Sigmoid colon (tissue), 7 donors: ENCODE data around the gene LSG1. TPM values are rescaled to one million over a fixed set of nuclear protein-coding genes. Genes with fewer than 3 reads are reported as not detected.

ENCODE experiments used
- DNase-seq: peaks from one replicate; pipeline ENCODE4 v3.0.0-alpha.2; 2019
- H3K27ac ChIP-seq, 4 donors: fragments of 200-600 bp; sonication (generic); one replicate each; pipeline ENCODE4 v1.5.1; 2016 to 2019; ENCODE audit warnings: mild to moderate bottlenecking in 1 of 4
- H3K27me3 ChIP-seq, 3 donors: fragments of 200-600 bp; sonication (generic); one replicate each; pipeline ENCODE4 v1.5.1; 2019; ENCODE audit warnings: mild to moderate bottlenecking in 1 of 3
- H3K36me3 ChIP-seq, 4 donors: fragments of 200-600 bp; sonication (generic); one replicate each; pipeline ENCODE4 v1.5.1; 2016 to 2019
- H3K4me1 ChIP-seq, 4 donors: fragments of 200-600 bp; sonication (generic); one replicate each; pipeline ENCODE4 v1.5.1; 2017 to 2019
- H3K4me3 ChIP-seq, 4 donors: fragments of 200-600 bp; sonication (generic); one replicate each; pipeline ENCODE4 v1.5.1; 2017 to 2019; ENCODE audit warnings: mild to moderate bottlenecking in 2 of 4, moderate library complexity in 1 of 4
- H3K9me3 ChIP-seq, 4 donors: fragments of 200-600 bp in 3 of 4; sonication (generic) in 3 of 4; one replicate each; pipeline versions ENCODE4 v1.5.1 to v1.6.1; 2013 to 2019
- CTCF ChIP-seq, 4 experiments: fragments of 450-650 bp in 3 of 4; fragments of 200-600 bp in 1 of 4; IDR thresholded peaks; one replicate each; pipeline ENCODE4 v1.5.1; 2016 to 2019; ENCODE audit warnings: antibody characterized with exemption in 4 of 4, mild to moderate bottlenecking in 3 of 4, moderate library complexity in 2 of 4
- EP300 ChIP-seq, 4 donors: sonication (generic); formaldehyde crosslinking; IDR thresholded peaks; one replicate each; pipeline ENCODE4 v1.6.1; 2017; ENCODE audit warnings: antibody characterized with exemption in 4 of 4
- POLR2A ChIP-seq, 2 donors: fragments of 450-650 bp; IDR thresholded peaks; one replicate each; pipeline ENCODE4 v1.6.1; 2016; ENCODE audit warnings: antibody characterized with exemption in 2 of 2, mild to moderate bottlenecking in 2 of 2, moderate library complexity in 2 of 2
- POLR2AphosphoS5 ChIP-seq, 4 donors: sonication (generic); formaldehyde crosslinking; IDR thresholded peaks; one replicate each; pipeline ENCODE4 v1.6.1; 2017; ENCODE audit warnings: antibody characterized with exemption in 4 of 4
- WGBS, 2 donors: extraction: QIAGEN DNeasy Blood & Tissue Kit; methylation state at CpG; one replicate each; pipeline ENCODE4 v1.1.7; 2013; 5-methylcytosine and 5-hydroxymethylcytosine counted together
- intact Hi-C: fragments of 100-400 bp; cut with DNase I; formaldehyde crosslinking; loops from one replicate; pipeline ENCODE4 v1.15.1; 2023
- polyA plus RNA-seq, 3 donors: library from polyadenylated mRNA; stranded (reverse); fragments of 200-250 nt; gene quantifications; one replicate each; pipeline ENCODE4 v1.2.3, GENCODE V29; 2013
- total RNA-seq, 4 donors: library from RNA; depleted of rRNA; stranded (reverse); fragments of >200 nt; gene quantifications; one replicate each; pipeline ENCODE4 v1.1.0, GENCODE V29; 2016
- donor health status: healthy with polysubstance abuse.
- donor health status: Bipolar disorder and iron deficiency.
- donor health status: healthy.

Gene LSG1
- total and polyA plus RNA-seq, 7 donors, result 6.0 to 32.4 (median 21.0) TPM

GRCh38 chr3:194615226-194615625, 56.8 kb downstream of the LSG1 start:
- Histone ChIP-seq H3K9me3 (no peaks in the 10 kb centered on the region), H3K36me3 (no peaks in the 10 kb centered on the region), H3K27me3 (no peaks in the 10 kb centered on the region), H3K4me1 (no peaks in the 10 kb centered on the region), H3K27ac (no peak overlapping the region), H3K4me3 (no peak overlapping the region)
- DNase-seq, result no peak
- intact Hi-C loops, result no loop called here
- WGBS, 2 donors, result 90 to 93% methylated on average over 11 of the region's 11 CpGs
- no peak for TF ChIP-seq CTCF (IDR thresholded peaks at IDR 0.05)
- no peak for TF ChIP-seq POLR2A (IDR thresholded peaks at IDR 0.05)
- TF ChIP-seq EP300 (IDR thresholded peaks at IDR 0.05), result no peak
- TF ChIP-seq POLR2AphosphoS5 (IDR thresholded peaks at IDR 0.05), result no peak

DNA sequence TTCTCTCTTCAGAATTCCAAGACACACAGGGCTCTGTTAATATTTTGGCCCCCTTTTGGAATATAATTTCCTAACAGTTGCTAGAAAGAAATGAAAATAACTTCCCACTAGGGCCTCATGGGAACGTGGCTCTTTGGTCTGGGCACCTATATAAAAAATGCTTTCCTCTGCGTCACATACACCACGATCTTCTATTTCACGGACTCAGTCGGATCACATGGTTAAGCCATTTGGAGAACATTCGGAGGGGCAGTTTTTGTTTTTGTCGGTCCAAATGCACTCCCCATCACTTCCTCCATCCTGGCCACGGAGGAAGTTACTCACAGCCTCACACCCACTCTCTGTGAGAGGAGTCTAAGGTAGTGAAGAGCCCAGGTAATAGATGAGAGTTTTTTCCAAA, 59.8 kb downstream of the LSG1 start:
- Histone ChIP-seq H3K36me3 (no peaks in the 10 kb centered on the region), H3K27ac (no peak overlapping the region), H3K9me3 (no peaks in the 10 kb centered on the region), H3K27me3 (no peaks in the 10 kb centered on the region), H3K4me1 (no peaks in the 10 kb centered on the region), H3K4me3 (no peak overlapping the region)
- WGBS, 2 donors, result 67 to 78% methylated on average over 8 of the region's 8 CpGs
- intact Hi-C loops, result no loop called here
- DNase-seq, result no peak
- TF ChIP-seq POLR2A (IDR thresholded peaks at IDR 0.05) (no peak), POLR2AphosphoS5 (IDR thresholded peaks at IDR 0.05) (no peak), CTCF (IDR thresholded peaks at IDR 0.05) (no peak), EP300 (IDR thresholded peaks at IDR 0.05) (no peak)

DNA sequence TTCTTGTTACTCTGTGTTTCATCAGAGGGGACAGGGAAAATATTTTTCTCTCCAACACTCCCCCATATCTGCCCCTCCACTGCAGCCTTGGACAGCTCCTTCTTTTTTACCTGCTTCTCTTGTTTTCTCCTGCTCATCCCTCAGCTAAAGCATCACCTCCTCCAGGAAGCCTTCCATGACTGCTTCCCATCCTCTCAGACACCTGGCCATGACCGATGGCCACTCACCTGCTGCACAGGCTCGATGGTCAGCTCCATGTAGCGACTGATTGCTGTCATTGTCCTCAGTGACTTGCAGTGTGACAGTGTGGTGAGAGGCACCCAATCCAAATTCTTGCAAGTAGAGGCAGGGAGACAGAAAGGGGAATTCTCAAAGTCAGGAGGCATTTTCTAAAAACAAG, 61.3 kb downstream of the LSG1 start:
- Histone ChIP-seq H3K27ac (no peak overlapping the region), H3K9me3 (no peaks in the 10 kb centered on the region), H3K36me3 (no peaks in the 10 kb centered on the region), H3K27me3 (no peaks in the 10 kb centered on the region), H3K4me1 (no peaks in the 10 kb centered on the region), H3K4me3 (no peak overlapping the region)
- no peak for DNase-seq
- intact Hi-C loops, result no loop called here
- 93 to 94% methylated on average over 3 of the region's 3 CpGs for WGBS, 2 donors
- no peak for TF ChIP-seq CTCF (IDR thresholded peaks at IDR 0.05)
- TF ChIP-seq POLR2A (IDR thresholded peaks at IDR 0.05), result no peak
- TF ChIP-seq EP300 (IDR thresholded peaks at IDR 0.05), result no peak
- no peak for TF ChIP-seq POLR2AphosphoS5 (IDR thresholded peaks at IDR 0.05)

DNA sequence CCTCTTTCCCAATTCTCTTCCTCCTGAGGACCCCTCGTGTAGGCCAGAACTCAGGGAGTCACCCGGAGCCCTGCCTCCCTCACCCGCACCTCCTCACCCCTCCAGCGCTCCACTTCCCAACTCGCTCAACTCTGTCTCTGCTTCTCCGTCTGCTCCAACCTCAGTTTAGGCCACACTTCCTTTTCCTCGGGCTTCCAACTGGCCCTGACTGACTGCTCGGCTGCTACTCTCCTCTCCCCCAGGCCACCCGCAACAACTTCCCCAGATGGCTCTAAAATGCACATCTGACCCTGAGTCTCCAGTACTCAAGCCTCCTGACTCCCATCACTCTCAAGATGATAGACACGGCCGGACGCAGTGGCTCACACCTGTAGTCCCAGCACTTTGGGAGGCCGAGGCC, 62.4 kb downstream of the LSG1 start:
- 90 to 91% methylated on average over 13 of the region's 13 CpGs for WGBS, 2 donors
- no peaks in the 10 kb centered on the region for H3K27me3 ChIP-seq
- TF ChIP-seq CTCF (IDR thresholded peaks at IDR 0.05) (no peak), EP300 (IDR thresholded peaks at IDR 0.05) (no peak), POLR2A (IDR thresholded peaks at IDR 0.05) (no peak), POLR2AphosphoS5 (IDR thresholded peaks at IDR 0.05) (no peak)
- H3K27ac ChIP-seq, result no peak overlapping the region
- H3K36me3 ChIP-seq, result no peaks in the 10 kb centered on the region
- H3K9me3 ChIP-seq, result no peaks in the 10 kb centered on the region
- no peak for DNase-seq
- H3K4me3 ChIP-seq, result no peak overlapping the region
- intact Hi-C loops, result no loop called here
- H3K4me1 ChIP-seq, result no peaks in the 10 kb centered on the region

DNA sequence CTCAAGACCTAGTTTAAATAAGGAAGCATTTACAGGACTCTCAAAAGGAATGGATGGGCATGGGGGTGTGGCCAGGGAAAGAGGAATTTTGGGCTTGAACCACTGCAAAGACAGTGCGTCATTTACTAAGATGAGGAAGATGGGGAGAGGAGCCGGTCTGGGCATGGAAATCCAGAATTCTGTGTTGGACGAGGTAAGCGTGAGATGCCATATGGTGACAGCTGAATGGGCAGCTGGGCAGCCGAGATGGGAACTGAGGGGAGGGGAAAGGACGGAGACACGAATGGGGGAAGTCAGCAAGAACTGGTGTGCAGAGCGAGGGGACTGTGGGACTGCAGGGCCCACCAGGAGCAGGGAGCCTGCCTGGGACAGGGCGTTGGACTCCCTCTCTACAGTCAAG, 63.0 kb downstream of the LSG1 start:
- Histone ChIP-seq H3K27me3 (no peaks in the 10 kb centered on the region), H3K9me3 (no peaks in the 10 kb centered on the region), H3K36me3 (no peaks in the 10 kb centered on the region), H3K4me1 (no peaks in the 10 kb centered on the region), H3K4me3 (no peak overlapping the region), H3K27ac (no peak overlapping the region)
- no peak for DNase-seq
- TF ChIP-seq POLR2AphosphoS5 (IDR thresholded peaks at IDR 0.05) (no peak), CTCF (IDR thresholded peaks at IDR 0.05) (no peak), POLR2A (IDR thresholded peaks at IDR 0.05) (no peak), EP300 (IDR thresholded peaks at IDR 0.05) (no peak)
- 90 to 92% methylated on average over 9 of the region's 9 CpGs for WGBS, 2 donors
- intact Hi-C loops, result no loop called here
